ENCODE results near the gene OR1A2.
"Not testable (repeated sequence)": the region's sequence is repeated elsewhere in the genome, so short reads cannot be mapped to it uniquely, and the experiment has no call there.

DNA sequence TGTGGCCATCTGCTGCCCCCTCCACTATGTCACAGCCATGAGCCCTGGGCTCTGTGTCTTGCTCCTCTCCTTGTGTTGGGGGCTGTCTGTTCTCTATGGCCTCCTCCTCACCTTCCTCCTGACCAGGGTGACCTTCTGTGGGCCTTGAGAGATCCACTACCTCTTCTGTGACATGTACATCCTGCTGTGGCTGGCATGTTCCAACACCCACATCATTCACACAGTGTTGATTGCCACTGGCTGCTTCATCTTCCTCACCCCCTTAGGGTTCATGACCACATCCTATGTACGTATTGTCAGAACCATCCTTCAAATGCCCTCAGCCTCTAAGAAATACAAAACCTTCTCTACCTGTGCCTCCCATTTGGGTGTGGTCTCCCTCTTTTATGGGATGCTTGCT, 43.7 kb downstream of the OR1A2 start:
- TF ChIP-seq, protein P1, sequence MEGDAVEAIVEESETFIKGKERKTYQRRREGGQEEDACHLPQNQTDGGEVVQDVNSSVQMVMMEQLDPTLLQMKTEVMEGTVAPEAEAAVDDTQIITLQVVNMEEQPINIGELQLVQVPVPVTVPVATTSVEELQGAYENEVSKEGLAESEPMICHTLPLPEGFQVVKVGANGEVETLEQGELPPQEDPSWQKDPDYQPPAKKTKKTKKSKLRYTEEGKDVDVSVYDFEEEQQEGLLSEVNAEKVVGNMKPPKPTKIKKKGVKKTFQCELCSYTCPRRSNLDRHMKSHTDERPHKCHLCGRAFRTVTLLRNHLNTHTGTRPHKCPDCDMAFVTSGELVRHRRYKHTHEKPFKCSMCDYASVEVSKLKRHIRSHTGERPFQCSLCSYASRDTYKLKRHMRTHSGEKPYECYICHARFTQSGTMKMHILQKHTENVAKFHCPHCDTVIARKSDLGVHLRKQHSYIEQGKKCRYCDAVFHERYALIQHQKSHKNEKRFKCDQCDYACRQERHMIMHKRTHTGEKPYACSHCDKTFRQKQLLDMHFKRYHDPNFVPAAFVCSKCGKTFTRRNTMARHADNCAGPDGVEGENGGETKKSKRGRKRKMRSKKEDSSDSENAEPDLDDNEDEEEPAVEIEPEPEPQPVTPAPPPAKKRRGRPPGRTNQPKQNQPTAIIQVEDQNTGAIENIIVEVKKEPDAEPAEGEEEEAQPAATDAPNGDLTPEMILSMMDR (IDR thresholded peaks at IDR 0.05 in 2 of 3, conservative IDR thresholded peaks at IDR 0.05 in 1 of 3; ENCODE audit: borderline replicate concordance in 1 of 3, insufficient read depth in 1 of 3, low read depth in 2 of 3, low read length in 2 of 3): not testable (repeated sequence)
- not testable (repeated sequence) for TF ChIP-seq SRF (IDR thresholded peaks at IDR 0.05; ENCODE audit: low read depth); EZH2 (IDR thresholded peaks at IDR 0.05); SIN3A (IDR thresholded peaks at IDR 0.05; ENCODE audit: low read depth); RAD21 (IDR thresholded peaks at IDR 0.05; ENCODE audit: low read depth); TCF7L2 (IDR thresholded peaks at IDR 0.05; ENCODE audit: borderline replicate concordance, extremely low read depth, insufficient read depth, insufficient read length); POLR2AphosphoS5 (IDR thresholded peaks at IDR 0.05; ENCODE audit: low read depth, low read length)
- TF ChIP-seq, protein P2, sequence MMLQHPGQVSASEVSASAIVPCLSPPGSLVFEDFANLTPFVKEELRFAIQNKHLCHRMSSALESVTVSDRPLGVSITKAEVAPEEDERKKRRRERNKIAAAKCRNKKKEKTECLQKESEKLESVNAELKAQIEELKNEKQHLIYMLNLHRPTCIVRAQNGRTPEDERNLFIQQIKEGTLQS (IDR thresholded peaks at IDR 0.05): not testable (repeated sequence)
